COLO668 (cell line): ENCODE data around the gene ETNK2.
"Not testable (repeated sequence)": the region's sequence is repeated elsewhere in the genome, so short reads cannot be mapped to it uniquely, and the experiment has no call there.

ENCODE experiments used
- DNase-seq: peaks from one replicate; lab custom pipeline; 2025; ENCODE audit not compliant: unreplicated experiment; lab: John Stamatoyannopoulos, UW

The ETNK2 gene

DNA sequence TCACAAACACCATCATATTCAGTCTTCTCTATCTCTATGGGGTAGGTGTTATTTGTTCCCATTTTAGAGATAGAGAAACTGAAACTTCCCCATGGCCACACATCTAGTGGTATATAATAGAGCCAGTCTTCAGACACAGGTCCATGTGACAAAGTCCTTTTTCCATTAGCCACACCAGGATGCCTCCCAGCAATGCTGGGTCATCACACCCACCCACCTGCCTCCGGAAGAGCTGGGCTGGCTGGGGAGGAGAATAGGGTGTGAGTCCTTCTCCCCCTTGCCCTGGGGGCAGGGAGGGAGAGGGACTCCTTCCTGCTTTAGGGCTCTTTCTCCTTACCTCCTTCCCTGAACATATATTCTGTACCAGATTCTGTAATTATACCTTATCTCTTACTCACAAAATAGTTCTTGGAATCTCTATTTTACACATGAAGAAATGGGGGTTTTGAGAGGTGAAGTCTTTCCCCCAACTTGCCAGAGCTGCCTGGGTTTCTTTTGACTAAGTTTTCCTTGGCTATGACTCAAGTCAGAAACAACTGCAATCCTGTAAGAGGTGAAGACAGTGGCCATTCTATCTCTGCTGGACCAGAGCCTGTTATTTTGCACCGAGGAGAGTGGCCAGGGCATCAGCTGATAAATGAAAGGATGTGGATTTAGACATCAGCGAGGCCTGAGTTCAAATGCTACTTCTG is 49.0 kb downstream of the ETNK2 start:
- peak; percentile 88 for DNase-seq

DNA sequence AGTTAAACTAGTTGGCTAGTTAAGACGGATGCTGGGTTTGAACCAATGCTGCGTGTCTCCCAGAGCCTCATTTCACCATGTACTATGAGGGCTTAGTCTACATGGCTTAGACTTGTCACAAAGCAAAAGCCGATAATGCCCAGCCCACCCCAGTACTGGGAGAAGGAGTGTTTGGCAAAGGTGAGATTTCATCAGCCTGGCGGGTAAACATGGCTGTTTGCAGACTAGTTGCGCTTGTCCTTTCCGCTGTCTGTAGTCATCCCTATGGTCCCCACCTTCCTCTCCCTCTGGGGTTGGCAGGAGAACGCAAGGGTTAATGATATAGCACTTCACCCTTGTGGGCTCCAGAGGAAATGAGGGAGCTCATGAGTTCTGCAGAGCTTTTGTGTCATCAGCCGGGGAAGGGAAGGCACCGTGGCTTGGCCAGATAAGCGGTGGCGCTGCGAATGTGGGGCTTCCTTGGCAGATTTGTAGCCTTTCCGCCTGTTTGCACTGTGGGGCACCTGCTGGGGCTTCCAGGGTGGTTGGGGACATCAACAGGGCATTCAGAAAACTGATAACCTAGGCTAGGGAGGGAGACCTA is 49.7 kb downstream of the ETNK2 start:
- DNase-seq = peak; percentile 85

DNA sequence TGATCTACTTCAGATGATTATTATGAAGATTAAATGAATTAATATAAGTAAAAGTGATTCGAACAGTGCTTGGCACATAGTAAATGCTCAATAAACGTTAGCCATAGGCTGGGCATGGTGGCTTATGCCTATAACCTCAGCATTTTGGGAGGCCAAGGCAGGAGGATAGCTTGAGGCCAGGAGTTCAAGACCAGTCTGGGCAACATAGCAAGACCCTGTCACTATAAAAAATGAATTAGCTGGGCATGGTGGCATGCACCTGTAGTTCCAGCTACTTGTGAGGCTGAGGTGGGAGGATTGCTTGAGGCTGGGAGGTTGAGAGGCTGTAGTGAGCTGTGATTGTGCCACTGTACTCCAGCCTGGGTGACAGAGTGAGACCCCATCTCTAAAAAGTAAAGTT is 52.1 kb downstream of the ETNK2 start:
- not testable (repeated sequence) for DNase-seq

- no peak for DNase-seq
Measured at GRCh38 chr1:204098683-204099082, 53.2 kb downstream of the ETNK2 start.

DNA sequence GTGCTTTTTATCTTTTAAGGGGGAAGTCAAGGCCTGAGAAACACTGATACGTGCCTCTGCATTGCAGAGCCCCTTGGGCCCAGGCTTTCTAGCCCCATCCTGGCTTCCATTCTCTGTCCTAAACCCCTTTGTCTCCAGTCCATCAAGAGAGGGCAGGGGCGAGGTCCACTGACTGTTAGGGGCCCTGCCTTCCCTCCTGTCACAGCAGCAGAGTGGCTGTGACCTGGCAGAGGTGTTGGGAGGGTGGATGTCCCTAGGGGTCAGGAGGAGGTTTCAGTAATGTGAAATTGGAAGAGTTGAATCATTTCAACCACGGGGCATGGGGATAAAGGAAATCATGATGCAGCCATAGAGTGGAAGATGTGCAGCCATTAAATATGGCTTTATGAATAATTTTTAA is 54.9 kb downstream of the ETNK2 start:
- DNase-seq = no peak

DNA sequence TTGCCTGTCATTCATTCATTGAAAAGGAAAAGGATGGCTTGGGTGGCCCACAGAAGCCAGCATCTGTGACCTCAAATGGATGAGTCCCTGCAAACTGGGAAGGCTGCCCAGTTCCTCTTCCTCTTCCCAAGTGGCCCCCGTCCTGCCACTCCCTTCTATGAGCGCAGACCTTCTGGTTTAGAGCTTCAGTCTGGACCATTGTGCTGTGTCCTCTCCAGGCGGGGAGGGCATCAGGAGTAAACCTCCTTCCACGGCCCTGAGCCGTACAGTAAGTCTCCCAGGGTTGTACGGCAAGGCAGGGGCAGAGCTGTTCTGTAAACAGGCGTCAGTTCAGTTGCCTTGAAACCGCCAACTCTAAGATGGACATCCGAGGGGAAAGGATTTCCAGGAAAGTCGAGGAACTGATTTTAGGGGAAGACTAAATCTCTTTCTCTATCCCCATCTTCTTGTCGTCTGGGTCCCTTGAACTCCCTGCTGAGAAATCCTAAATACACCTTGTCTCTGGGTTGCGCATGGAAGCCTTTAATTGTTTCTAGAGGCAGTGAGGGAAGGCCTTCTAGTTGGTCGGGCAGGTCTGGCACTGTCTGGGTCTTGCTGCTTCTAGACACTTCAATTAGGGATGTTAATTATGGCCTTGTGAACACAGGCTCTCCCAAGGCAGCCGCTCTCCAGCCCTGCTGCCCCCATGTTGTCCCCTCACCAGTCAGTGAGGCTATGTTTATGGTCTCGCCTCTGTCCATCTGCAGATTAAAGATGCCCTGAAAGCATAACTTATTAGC is 56.8 kb downstream of the ETNK2 start:
- no peak for DNase-seq

DNA sequence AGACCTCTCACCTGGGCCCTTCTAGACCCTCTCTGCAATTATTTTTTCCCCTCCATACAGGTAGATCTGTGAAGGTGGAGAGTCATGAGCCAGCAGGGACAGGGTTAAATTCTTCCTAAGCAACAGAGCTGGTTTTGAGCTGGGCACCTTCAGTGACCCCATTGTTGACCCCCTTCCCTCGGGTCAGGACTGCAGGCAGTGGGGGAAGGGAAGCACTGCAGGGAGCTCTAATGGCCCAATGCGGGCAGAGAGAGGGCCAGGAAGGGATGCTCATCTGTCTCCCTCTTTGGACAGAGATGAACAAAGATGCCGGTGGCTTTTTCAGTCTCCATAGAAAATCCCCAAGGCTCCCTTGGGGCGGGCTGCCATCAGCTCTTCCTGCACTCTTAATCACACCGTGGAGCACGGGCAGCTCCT is 57.5 kb downstream of the ETNK2 start:
- DNase-seq = no peak

GRCh38 chr1:204093781-204094180 is 58.1 kb downstream of the ETNK2 start:
- peak; percentile 58 for DNase-seq

GRCh38 chr1:204093421-204093717 is 58.5 kb downstream of the ETNK2 start:
- DNase-seq = peak; percentile 97

DNA sequence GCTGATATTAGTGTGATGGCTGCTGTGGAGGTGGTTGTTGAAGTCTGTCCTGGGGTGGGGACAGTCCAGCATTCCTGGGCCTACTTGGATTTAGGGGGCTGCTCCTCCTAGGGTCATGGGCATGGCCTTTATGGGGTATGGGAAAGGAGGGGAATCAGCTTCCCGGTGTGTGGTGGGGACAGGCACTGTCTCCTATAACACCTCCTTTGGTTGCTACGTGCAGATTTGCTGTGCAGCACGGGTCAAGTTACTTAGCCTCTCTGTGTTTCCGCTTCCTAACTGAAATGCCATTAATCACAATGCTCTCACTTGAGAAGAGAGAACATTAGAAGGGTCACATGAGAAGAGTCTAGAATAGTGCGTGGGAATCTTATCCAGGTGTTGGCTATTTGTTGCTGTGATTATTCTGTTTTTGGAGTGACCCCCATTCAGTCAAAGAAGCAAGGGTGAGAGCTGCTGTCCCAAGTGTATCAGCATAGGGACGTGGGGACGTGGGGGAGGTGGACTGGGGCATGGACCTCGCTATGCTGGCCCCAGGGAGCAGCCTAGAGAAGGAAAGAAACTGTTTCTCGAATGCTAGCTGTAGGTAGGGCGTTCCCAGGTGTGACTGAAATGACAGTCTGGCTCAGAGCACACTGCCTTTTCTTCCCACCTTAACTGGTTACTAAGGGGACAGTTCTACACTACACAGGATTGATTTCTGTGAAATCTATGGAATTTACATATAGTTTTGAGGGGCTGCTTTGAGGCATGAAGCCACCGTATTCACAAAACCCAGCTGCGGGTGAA is 59.0 kb downstream of the ETNK2 start:
- DNase-seq = peak; percentile 76

GRCh38 chr1:204091787-204092312 is 60.0 kb downstream of the ETNK2 start:
- DNase-seq = no peak

- no peak for DNase-seq
Measured at GRCh38 chr1:204091066-204091465, 60.8 kb downstream of the ETNK2 start.

- not testable (repeated sequence) for DNase-seq
Measured at GRCh38 chr1:204090132-204090531, 61.7 kb downstream of the ETNK2 start.

DNA sequence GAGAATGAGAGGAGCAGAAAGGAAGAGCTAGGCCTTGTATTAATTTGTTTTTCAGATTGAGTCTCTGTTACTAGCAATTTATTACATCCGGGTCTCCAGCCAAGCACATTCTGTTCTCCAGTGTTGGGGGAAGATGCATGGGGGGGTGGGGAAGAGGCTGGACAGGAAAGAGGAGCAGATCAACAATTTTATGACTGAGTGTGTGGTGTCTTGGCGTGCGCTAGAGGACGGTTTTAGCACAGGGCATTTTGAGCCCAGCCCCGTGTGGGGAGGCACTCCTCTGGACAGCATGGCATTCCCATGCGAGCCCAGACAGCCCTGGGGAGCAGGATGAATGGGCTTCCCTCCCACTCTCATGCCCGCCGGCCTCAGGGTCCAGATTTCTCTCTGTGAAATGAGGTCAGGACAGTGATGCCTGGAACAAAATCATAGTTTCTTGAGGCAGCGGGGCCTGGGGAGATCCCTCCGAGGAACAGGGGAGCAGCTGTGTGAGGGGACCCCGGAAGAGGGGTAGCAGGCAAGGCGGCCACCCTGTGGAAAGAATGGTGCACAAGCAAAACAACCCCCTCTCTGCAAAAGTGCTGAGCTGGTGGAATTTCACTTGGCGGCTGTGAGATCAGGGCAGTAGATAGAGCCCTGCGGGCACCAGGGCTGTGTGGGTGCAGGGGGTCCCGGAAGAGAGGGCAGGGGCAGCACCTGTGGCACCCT is 62.6 kb downstream of the ETNK2 start:
- no peak for DNase-seq

DNA sequence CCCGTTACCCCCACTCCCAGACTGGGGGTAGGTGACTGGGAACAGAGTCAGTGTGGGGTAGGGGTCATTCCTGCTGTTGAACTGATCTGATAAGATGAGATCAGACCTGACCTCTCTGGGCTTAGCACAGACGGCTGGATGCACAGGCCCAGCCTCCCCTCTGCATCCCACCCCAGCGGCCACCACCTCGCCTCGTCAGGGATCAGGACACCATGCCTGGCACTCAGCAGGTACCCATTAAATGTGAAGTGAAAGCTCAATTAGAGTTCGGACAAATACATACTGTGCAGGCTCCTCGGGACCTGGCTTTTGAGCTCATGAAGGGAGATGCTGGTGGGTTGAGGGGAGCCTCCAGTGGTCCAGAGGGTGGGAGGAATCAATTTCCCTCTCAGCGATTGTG is 63.2 kb downstream of the ETNK2 start:
- no peak for DNase-seq

DNA sequence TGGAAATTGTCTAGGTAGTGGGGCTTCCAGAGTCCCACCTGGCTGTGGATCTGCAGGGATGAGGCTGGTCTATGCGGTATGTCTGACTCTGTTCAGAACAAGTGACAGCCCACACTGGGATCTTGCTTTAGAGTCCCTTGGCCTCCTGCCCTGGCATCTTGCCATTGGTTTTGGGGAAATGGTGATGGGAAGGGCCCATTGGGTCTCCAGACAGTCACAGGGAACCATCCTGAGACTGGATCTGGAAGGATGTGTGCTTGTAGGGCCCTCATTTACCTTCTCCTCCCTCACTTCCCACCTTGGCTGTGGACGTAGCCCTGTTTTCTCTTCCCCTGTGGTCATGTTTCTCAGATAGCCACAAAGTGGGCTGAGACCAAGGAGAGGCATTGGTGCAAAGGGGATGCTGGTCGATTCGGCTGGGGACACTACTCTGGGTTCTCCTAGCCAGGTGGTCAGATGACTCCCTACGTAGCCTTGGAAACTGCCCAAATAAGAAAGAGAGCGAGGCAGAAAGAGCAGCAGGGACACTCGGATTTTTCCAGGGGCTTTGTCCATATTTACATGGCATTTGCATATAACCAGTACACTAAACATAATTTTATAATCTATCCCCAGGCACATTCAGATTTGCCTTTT is 63.8 kb downstream of the ETNK2 start:
- no peak for DNase-seq

- no peak for DNase-seq
Measured at GRCh38 chr1:204087181-204087892, 64.5 kb downstream of the ETNK2 start.

DNA sequence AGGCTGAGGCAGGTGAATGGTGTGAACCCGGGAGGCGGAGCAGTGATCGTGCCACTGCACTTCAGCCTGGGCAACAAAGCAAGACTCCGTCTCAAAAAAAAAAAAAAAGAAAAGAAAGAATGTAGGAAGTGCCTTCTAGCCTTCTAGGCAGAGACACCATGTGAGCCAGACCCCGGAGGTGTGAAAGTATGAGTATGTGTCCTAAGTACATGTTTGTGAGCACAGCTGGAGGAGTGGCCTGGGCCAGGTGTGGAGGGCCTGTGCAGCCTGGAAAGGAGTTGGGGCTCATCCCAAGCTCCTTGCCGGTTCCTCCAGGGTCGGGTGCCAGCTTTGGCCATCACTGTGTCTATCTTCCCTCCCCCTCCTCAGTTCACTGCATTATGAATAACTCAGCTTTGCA is 66.0 kb downstream of the ETNK2 start:
- no peak for DNase-seq

GRCh38 chr1:204084247-204084772 is 67.5 kb downstream of the ETNK2 start:
- DNase-seq = peak; percentile 99
